ENCODE data around the gene ZNF263. TPM values are rescaled to one million over a fixed set of nuclear protein-coding genes. Genes with fewer than 3 reads are reported as not detected.
A peak's percentile ranks its signal among the peaks of the same experiment; 100 is the strongest.
"Not testable (repeated sequence)": the region's sequence is repeated elsewhere in the genome, so short reads cannot be mapped to it uniquely, and the experiment has no call there.

The ZNF263 gene
- total RNA-seq, 2 experiments from 2014 or later, result 34.7 to 36.7 TPM

DNA sequence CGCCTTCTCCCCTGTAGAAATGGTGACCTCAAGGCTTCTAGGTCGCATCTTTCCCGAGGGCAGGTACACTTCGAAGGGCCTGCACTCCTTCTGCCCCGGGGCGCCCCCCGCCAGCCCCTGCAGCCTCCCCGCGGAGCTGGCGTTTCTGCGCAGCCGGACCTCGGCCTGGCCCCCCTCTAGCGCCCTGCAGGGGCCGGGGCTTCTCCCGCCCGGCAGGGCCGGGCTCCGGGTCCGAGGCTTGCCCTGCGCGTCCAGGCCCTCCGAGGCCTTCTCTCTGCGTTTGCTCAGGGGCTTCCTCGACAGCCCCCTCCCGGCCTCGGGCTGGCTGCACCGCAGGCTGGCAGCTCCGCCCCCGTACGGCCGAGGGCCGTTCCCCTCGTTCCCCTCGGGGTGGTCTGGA lies 29.0 kb upstream of the ZNF263 start:
- Mint-ChIP-seq H3K27ac (no peak overlapping the region), H3K27me3 (peaks cover 3% of the 10 kb centered on the region), H3K36me3 (no peaks in the 10 kb centered on the region), H3K4me1 (no peaks in the 10 kb centered on the region), H3K9me3 (peaks cover 2% of the 10 kb centered on the region), H3K4me3 (no peak overlapping the region)
- ATAC-seq (ENCODE audit: low read depth), result no peak
- POLR2A ChIA-PET, result interaction anchor here (1.4 kb wide), 1 partner anchor 10 kb away, joined by 3 read pairs; no protein-coding TSS in a partner anchor
- no peak for DNase-seq

GRCh38 chr16:3256146-3256865 lies 27.0 kb upstream of the ZNF263 start, which contains the start of gene MEFV:
Gene MEFV (minus strand): TSS chr16:3256633. CDS start chr16:3256587, 46 bp downstream.
- H3K4me3 Mint-ChIP-seq, result no peak within 1 kb of the TSS
- POLR2A ChIA-PET, result interaction anchor here (1.6 kb wide), 1 partner anchor 145 kb away, joined by 3 read pairs; the partner anchor contains the start of genes ZNF174 and ZSCAN32
- ATAC-seq (ENCODE audit: low read depth) (no peak), DNase-seq (no peak)
- no peaks in the 10 kb centered on the region for H3K9me3 Mint-ChIP-seq
- peaks cover 3% of the 10 kb centered on the region for H3K27me3 Mint-ChIP-seq
- H3K36me3 Mint-ChIP-seq, result no peaks in the 10 kb centered on the region
- H3K27ac Mint-ChIP-seq, result no peak within 1 kb of the TSS
- no peaks in the 10 kb centered on the region for H3K4me1 Mint-ChIP-seq

GRCh38 chr16:3256866-3257465 lies 26.3 kb upstream of the ZNF263 start:
- ATAC-seq (ENCODE audit: low read depth) (no peak), DNase-seq (no peak)
- no peak overlapping the region for H3K27ac Mint-ChIP-seq
- peaks cover 2% of the 10 kb centered on the region for H3K9me3 Mint-ChIP-seq
- peaks cover 3% of the 10 kb centered on the region for H3K36me3 Mint-ChIP-seq
- POLR2A ChIA-PET, result interaction anchor here (1.6 kb wide), 1 partner anchor 144 kb away, joined by 3 read pairs; the partner anchor contains the start of genes ZNF174 and ZSCAN32
- peaks cover 2% of the 10 kb centered on the region for H3K4me1 Mint-ChIP-seq
- no peak overlapping the region for H3K4me3 Mint-ChIP-seq
- peaks cover 3% of the 10 kb centered on the region for H3K27me3 Mint-ChIP-seq

- Mint-ChIP-seq H3K4me3 (no peak overlapping the region), H3K9me3 (peaks cover 6% of the 10 kb centered on the region), H3K4me1 (peaks cover 17% of the 10 kb centered on the region), H3K36me3 (peaks cover 14% of the 10 kb centered on the region), H3K27me3 (peaks cover 3% of the 10 kb centered on the region), H3K27ac (no peak overlapping the region)
- no peak for DNase-seq
- no peak for ATAC-seq (ENCODE audit: low read depth)
- POLR2A ChIA-PET, result no interaction called here
These were observed 23.5 kb upstream of the ZNF263 start for GRCh38 chr16:3259836-3260235.

DNA sequence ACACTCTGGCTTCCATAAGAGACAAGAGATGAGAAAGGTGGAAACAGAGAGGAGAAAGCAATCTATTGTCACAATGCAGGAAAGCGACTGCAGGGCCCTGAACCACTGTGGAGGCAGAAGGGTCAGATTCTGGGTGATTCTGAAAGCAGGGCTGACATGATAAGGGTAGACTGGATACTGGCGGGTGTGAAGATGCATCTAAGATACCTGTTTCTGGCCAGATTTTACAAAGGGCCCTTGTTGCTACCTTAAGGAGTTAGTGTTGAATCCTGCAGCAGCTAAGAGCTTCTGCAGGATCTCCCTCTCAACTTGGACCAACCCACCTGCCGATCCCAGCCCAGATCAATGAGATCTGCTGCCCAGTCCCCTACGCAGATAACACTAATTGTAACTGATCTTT lies 20.8 kb upstream of the ZNF263 start:
- POLR2A ChIA-PET, result interaction anchor here (0.6 to 3.9 kb wide), 7 partner anchors 21 to 197 kb away, joined by 3 to 38 read pairs (median 5); partner anchors contain the start of genes ZNF174, ZNF200, ZNF263 and ZSCAN32
- Mint-ChIP-seq H3K9me3 (peaks cover 6% of the 10 kb centered on the region), H3K4me3 (peak overlapping the region; percentile 94), H3K27ac (peak overlapping the region; percentile 87), H3K27me3 (no peaks in the 10 kb centered on the region), H3K36me3 (peaks cover 23% of the 10 kb centered on the region), H3K4me1 (peaks cover 22% of the 10 kb centered on the region)
- no peak for DNase-seq
- no peak for ATAC-seq (ENCODE audit: low read depth)

DNA sequence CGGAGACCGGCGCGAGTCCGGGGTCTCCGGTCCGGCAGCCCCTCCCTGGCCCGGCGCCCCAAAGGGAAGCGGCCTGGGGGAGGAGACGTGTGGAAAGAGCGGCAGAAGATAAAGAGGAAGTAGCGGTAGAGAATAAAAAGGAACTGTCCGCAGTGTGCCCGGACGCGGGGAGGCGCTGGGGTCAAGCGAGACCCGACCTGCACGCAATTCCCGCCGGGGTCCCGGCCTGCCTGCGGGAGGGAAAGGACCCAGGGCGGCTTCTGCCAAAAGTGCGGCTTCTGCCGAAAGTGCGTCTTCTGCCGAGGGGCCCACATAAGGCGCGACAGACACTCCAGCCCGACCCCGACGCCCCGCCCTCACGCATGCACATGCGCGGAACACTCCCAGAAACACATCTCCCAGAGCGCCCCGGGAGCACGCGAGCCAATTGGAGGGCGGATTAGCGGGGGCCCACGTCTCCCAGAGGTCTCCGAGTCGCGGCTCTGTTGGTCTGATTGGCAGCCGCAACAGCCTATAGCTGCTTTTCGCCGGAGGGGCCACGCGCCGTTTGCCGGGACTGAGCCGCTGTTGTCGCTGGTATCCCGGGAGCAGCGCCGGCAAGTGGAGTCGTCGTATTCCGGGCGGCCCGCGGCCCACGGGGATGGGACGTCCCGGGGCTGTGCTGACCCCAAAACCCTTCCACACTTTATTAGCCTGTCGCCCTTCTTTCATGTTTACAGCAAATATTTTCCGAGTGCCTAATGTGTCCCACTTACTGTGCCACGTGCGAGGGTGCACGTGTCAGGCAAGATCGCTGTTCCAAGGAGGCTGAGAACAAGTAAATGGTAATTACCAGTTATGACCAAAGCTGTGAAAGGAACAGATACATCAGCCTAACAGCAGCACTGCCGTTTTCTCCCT lies 18.9 kb upstream of the ZNF263 start:
- DNase-seq (peak; percentile 96), ATAC-seq (ENCODE audit: low read depth) (peak; percentile 90)
- POLR2A ChIA-PET, result interaction anchor here (0.6 to 3.9 kb wide), 19 partner anchors 10 to 236 kb away, joined by 3 to 38 read pairs (median 4); partner anchors contain the start of genes CLUAP1, NAA60, ZNF174 and ZNF200
- peak overlapping the region; percentile 94 for H3K4me3 Mint-ChIP-seq
- H3K27ac Mint-ChIP-seq, result peak overlapping the region; percentile 96
- H3K9me3 Mint-ChIP-seq, result peaks cover 6% of the 10 kb centered on the region
- H3K4me1 Mint-ChIP-seq, result peaks cover 22% of the 10 kb centered on the region
- peaks cover 31% of the 10 kb centered on the region for H3K36me3 Mint-ChIP-seq
- no peaks in the 10 kb centered on the region for H3K27me3 Mint-ChIP-seq

DNA sequence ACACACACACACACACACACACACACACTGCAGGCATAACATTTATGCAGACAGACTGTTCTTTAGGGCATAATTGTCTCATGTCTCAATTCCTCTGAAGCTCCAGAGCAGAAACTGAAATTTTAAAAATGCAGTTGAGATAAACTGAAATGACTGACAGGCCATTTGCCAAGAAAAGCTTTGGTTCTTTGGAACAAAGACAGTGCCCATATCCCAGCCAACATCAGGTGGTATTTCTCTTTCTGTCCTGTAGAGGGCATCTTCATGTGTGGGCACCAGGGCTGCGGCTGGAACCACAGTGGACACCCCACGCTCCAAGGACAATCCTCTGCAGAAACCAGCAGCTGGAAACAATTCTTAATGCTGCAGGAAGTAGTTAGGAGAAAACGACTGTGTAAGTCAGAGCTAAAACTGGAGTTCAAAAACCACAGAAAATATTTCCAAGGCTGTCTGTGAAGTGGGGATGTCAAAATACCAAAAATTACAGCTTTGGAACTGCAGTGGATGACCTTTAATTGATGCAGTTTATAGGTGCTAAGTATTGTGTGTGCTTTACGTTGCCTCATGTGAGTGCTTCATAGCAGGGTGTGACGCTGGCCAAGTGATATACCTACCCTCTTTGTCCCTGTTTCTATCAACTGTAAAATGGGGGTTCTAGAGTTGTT lies 16.3 kb upstream of the ZNF263 start:
- ATAC-seq (ENCODE audit: low read depth), result no peak
- Mint-ChIP-seq H3K4me3 (no peak overlapping the region), H3K9me3 (peaks cover 7% of the 10 kb centered on the region), H3K27me3 (no peaks in the 10 kb centered on the region), H3K4me1 (peaks cover 19% of the 10 kb centered on the region), H3K36me3 (peaks cover 30% of the 10 kb centered on the region), H3K27ac (no peak overlapping the region)
- DNase-seq, result no peak
- POLR2A ChIA-PET, result interaction anchor here (0.6 to 2.2 kb wide), 4 partner anchors 10 to 68 kb away, joined by 3 to 9 read pairs (median 6); partner anchors contain the start of gene ZNF263

DNA sequence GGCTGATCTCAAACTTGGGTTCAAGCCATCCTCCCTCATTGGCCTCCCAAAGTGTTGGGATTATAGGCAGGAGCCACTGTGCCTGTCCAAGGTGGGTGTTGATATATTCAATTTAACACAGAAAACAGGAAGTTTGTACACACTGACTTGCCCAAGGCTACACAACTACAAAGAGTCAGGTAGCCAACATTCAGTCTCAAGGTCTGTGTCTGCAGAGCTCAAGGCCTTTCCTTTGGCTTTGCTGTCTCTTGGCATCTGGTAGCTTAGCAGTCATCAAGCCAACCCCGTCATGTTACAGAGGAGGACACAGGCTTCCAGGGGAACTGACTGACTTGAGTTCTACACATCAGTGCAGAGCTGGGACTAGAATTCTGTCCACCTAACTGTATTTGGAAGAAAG lies 15.0 kb upstream of the ZNF263 start:
- Mint-ChIP-seq H3K9me3 (peaks cover 2% of the 10 kb centered on the region), H3K27ac (no peak overlapping the region), H3K4me3 (no peak overlapping the region), H3K36me3 (peaks cover 25% of the 10 kb centered on the region), H3K27me3 (no peaks in the 10 kb centered on the region), H3K4me1 (peaks cover 11% of the 10 kb centered on the region)
- no peak for ATAC-seq (ENCODE audit: low read depth)
- POLR2A ChIA-PET, result interaction anchor here (1.0 to 2.2 kb wide), 2 partner anchors 9 to 133 kb away, joined by 3 to 9 read pairs; partner anchors contain the start of genes ZNF174 and ZSCAN32
- DNase-seq, result no peak

- DNase-seq; H3K4me3 Mint-ChIP-seq; H3K27me3 Mint-ChIP-seq; H3K4me1 Mint-ChIP-seq; H3K27ac Mint-ChIP-seq; H3K9me3 Mint-ChIP-seq; POLR2A ChIA-PET; ATAC-seq (ENCODE audit: low read depth): not testable (repeated sequence)
- H3K36me3 Mint-ChIP-seq, result peaks cover 24% of the 10 kb centered on the region
These were observed 12.6 kb upstream of the ZNF263 start for GRCh38 chr16:3270718-3271117.

- POLR2A ChIA-PET, result interaction anchor here (0.6 kb wide), 1 partner anchor 20 kb away, joined by 3 read pairs; no protein-coding TSS in a partner anchor
- not testable (repeated sequence) for H3K9me3 Mint-ChIP-seq; ATAC-seq (ENCODE audit: low read depth); DNase-seq; H3K27me3 Mint-ChIP-seq; H3K4me3 Mint-ChIP-seq; H3K27ac Mint-ChIP-seq; H3K4me1 Mint-ChIP-seq
- H3K36me3 Mint-ChIP-seq, result peaks cover 24% of the 10 kb centered on the region
These were observed 12.0 kb upstream of the ZNF263 start for GRCh38 chr16:3271281-3271680.

GRCh38 chr16:3274490-3274889 lies 8.8 kb upstream of the ZNF263 start:
- DNase-seq (peak; percentile 7), ATAC-seq (ENCODE audit: low read depth) (no peak)
- Mint-ChIP-seq H3K4me1 (no peaks in the 10 kb centered on the region), H3K4me3 (no peak overlapping the region), H3K9me3 (peaks cover 2% of the 10 kb centered on the region), H3K27ac (no peak overlapping the region), H3K36me3 (peaks cover 6% of the 10 kb centered on the region), H3K27me3 (peaks cover 26% of the 10 kb centered on the region)
- POLR2A ChIA-PET, result interaction anchor here (1.3 kb wide), 1 partner anchor 10 kb away, joined by 3 read pairs; no protein-coding TSS in a partner anchor

DNA sequence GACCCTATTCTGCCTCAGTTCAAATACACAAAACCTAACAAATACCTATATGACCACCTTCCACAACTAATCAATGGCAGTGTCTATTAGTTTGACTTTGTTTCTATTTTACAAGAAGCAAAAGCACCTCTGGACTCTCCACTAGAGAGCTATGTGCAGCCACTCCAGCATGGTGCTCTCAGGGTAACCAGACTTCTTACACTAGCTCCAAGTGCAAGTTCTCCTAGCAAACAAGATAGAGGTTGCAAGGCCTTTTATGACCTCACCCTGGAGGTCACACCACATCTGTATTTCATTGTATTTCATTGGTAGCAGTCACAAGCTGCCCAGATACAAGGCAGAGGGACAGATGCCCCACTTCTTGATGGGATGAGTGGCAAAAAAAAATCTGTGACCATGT lies 8.3 kb upstream of the ZNF263 start:
- POLR2A ChIA-PET, result interaction anchor here (1.3 kb wide), 1 partner anchor 10 kb away, joined by 3 read pairs; no protein-coding TSS in a partner anchor
- peaks cover 1% of the 10 kb centered on the region for H3K9me3 Mint-ChIP-seq
- ATAC-seq (ENCODE audit: low read depth), result no peak

More for the DNA sequence above, 8.3 kb upstream of the ZNF263 start:
- H3K27me3 Mint-ChIP-seq, result peaks cover 26% of the 10 kb centered on the region
- H3K4me1 Mint-ChIP-seq, result no peaks in the 10 kb centered on the region
- H3K36me3 Mint-ChIP-seq, result peaks cover 5% of the 10 kb centered on the region
- DNase-seq, result no peak
- no peak overlapping the region for H3K27ac Mint-ChIP-seq
- H3K4me3 Mint-ChIP-seq, result no peak overlapping the region

Measured in activated naive CD8-positive, alpha-beta T cell treated with anti-CD3 and anti-CD28 coated beads, Interleukin-2, amount 10 ng/mL, durations not matched to agents 7 days and 5 days (primary cell).